CD4-positive, alpha-beta T cell (primary cell): ENCODE data around the gene PIAS2. TPM values are rescaled to one million over a fixed set of nuclear protein-coding genes. Genes with fewer than 3 reads are reported as not detected.

Source experiments
- ATAC-seq: fragments of 200-7000 bp; cut with Tn5 transposase; one replicate; pipeline ENCODE4 v1.10.0; 2022; ENCODE audit warnings: mild to moderate bottlenecking; ENCODE audit not compliant: poor library complexity
- CTCF ChIA-PET: fragments of 350-600 bp; sonication (Branson Sonifier 250); formaldehyde crosslinking; loops from one replicate; lab custom pipeline; 2021; ENCODE audit warnings: antibody characterized with exemption, inconsistent platforms; lab: Charles Lee
- POLR2A ChIA-PET: fragments of 350-600 bp; sonication (Branson Sonifier 250); formaldehyde crosslinking; loops from one replicate; lab custom pipeline; 2021; ENCODE audit warnings: antibody characterized with exemption, inconsistent platforms; lab: Charles Lee
- DNase-seq, 14 experiments: peaks; one replicate each; pipeline ENCODE4 v3.0.0-alpha.2; 2013 to 2020; ENCODE audit warnings: mixed read lengths in 2 of 14
- H3K27ac ChIP-seq, 2 donors: one replicate each; pipeline versions ENCODE4 v1.5.1 to v1.7.0; 2013; ENCODE audit warnings: low read length in 2 of 2, low read depth in 1 of 2, mild to moderate bottlenecking in 1 of 2
- H3K27me3 ChIP-seq, 2 experiments: 1 replicate in 1 of 2; 2 replicates in 1 of 2; pipeline versions ENCODE4 v1.6.1 to v1.7.0; 2013; ENCODE audit warnings: low read length in 2 of 2, control low read depth in 1 of 2, mild to moderate bottlenecking in 1 of 2, moderate library complexity in 1 of 2; ENCODE audit not compliant: insufficient read depth in 2 of 2, control insufficient read depth in 1 of 2
- H3K36me3 ChIP-seq: one replicate; pipeline ENCODE4 v1.6.1; 2013; ENCODE audit warnings: low read length, control low read depth; ENCODE audit not compliant: insufficient read depth
- H3K4me1 ChIP-seq: one replicate; pipeline ENCODE4 v1.6.1; 2013; ENCODE audit warnings: low read length, control low read depth; ENCODE audit not compliant: insufficient read depth
- H3K4me3 ChIP-seq: one replicate; pipeline ENCODE4 v1.5.1; 2013; ENCODE audit warnings: mild to moderate bottlenecking, low read length, moderate library complexity
- H3K9me3 ChIP-seq, 2 experiments: 1 replicate in 1 of 2; 2 replicates in 1 of 2; pipeline versions ENCODE4 v1.6.1 to v1.7.0; 2013; ENCODE audit warnings: low read length in 2 of 2, mild to moderate bottlenecking in 2 of 2, control low read depth in 1 of 2, moderate library complexity in 1 of 2; ENCODE audit not compliant: control insufficient read depth in 1 of 2, insufficient read depth in 1 of 2
- H3K27ac Mint-ChIP-seq: one replicate; pipeline ENCODE4 v1.8.0; 2020; ENCODE audit warnings: mixed read lengths
- H3K27me3 Mint-ChIP-seq: one replicate; pipeline ENCODE4 v1.8.0; 2021; ENCODE audit warnings: mixed read lengths
- H3K36me3 Mint-ChIP-seq: one replicate; pipeline ENCODE4 v1.8.0; 2021; ENCODE audit warnings: low read depth, mixed read lengths
- H3K4me1 Mint-ChIP-seq: one replicate; pipeline ENCODE4 v1.8.0; 2021; ENCODE audit warnings: low read depth, mixed read lengths
- H3K4me3 Mint-ChIP-seq: one replicate; pipeline ENCODE4 v1.8.0; 2020; ENCODE audit warnings: mild to moderate bottlenecking, mixed read lengths
- H3K9me3 Mint-ChIP-seq: one replicate; pipeline ENCODE4 v1.8.0; 2020; ENCODE audit warnings: mixed read lengths
- CTCF ChIP-seq: fragments of 200-600 bp; IDR thresholded peaks from one replicate; pipeline ENCODE4 v1.8.0; 2022; ENCODE audit warnings: antibody characterized with exemption, mild to moderate bottlenecking
- intact Hi-C, 2 experiments: fragments of 100-400 bp; cut with DNase I in 1 of 2; cut with micrococcal nuclease in 1 of 2; formaldehyde crosslinking; loops; one replicate each; pipeline versions ENCODE4 v1.15.1 to v1.9.0; 2023 to 2025; cut with DNase I, micrococcal nuclease
- total RNA-seq, 174 experiments: library from RNA in 2 of 174; stranded (reverse) in 2 of 174; gene quantifications; one replicate each; pipeline ENCODE4 v1.2.3 and lab custom pipeline; 2021 to 2026

The PIAS2 gene
- total RNA-seq, 2 experiments from 2014 or later: 32.0 to 36.3 TPM

- Histone ChIP-seq H3K27me3 (no peaks in the 10 kb centered on the region), H3K27ac (no peak overlapping the region), H3K36me3 (no peaks in the 10 kb centered on the region), H3K4me1 (peaks cover 4% of the 10 kb centered on the region), H3K9me3 (no peaks in the 10 kb centered on the region), H3K4me3 (no peak overlapping the region)
- Mint-ChIP-seq H3K27ac (no peak overlapping the region), H3K4me1 (no peaks in the 10 kb centered on the region), H3K9me3 (no peaks in the 10 kb centered on the region), H3K27me3 (peaks cover 5% of the 10 kb centered on the region), H3K4me3 (no peak overlapping the region), H3K36me3 (no peaks in the 10 kb centered on the region)
- TF ChIP-seq CTCF: no peak
- POLR2A ChIA-PET: no interaction called here
- CTCF ChIA-PET: no interaction called here
- ATAC-seq (no peak), DNase-seq (no peak)
- intact Hi-C loops: no loop called here
Observed at GRCh38 chr18:46939337-46939963, 22.1 kb upstream of the PIAS2 start.

GRCh38 chr18:46920653-46921052 is 3.3 kb upstream of the PIAS2 start:
- Histone ChIP-seq H3K27me3 (no peaks in the 10 kb centered on the region), H3K9me3 (no peaks in the 10 kb centered on the region), H3K4me3 (no peak overlapping the region), H3K36me3 (no peaks in the 10 kb centered on the region), H3K27ac (no peak overlapping the region), H3K4me1 (peaks cover 19% of the 10 kb centered on the region)
- TF ChIP-seq CTCF: no peak
- peaks cover 2% of the 10 kb centered on the region for H3K9me3 Mint-ChIP-seq
- ATAC-seq: no peak
- peak overlapping the region; percentile 8 for H3K4me3 Mint-ChIP-seq
- ChIA-PET POLR2A (no interaction called here), CTCF (no interaction called here)
- H3K4me1 Mint-ChIP-seq: peaks cover 25% of the 10 kb centered on the region
- H3K36me3 Mint-ChIP-seq: peaks cover 5% of the 10 kb centered on the region
- no peak overlapping the region for H3K27ac Mint-ChIP-seq
- DNase-seq: no peak
- H3K27me3 Mint-ChIP-seq: no peaks in the 10 kb centered on the region
- intact Hi-C loops: no loop called here

DNA sequence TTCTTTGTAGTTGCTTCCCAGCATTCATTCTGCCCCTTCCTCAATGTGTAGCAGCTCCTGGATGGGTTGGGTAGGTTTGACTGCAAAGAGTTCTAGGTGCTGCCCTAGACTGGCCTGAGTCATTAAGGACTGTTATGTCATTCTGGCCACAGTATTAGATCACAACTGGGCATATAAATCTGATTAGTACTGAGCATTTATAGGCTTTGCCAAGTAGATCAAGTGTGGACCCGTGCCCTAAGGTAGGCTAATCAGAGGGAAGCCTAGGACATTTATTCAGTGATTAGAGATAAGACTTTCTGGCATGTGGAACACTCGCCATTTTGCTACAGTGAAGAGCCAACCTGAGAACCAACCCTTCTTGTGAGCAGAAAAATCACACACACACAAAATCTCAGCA is 2.8 kb upstream of the PIAS2 start:
- H3K9me3 Mint-ChIP-seq: peaks cover 2% of the 10 kb centered on the region
- H3K9me3 ChIP-seq: no peaks in the 10 kb centered on the region
- peaks cover 31% of the 10 kb centered on the region for H3K4me1 Mint-ChIP-seq
- peak overlapping the region; percentile 84 for H3K4me3 Mint-ChIP-seq
- H3K36me3 Mint-ChIP-seq: peaks cover 5% of the 10 kb centered on the region
- H3K4me3 ChIP-seq: no peak overlapping the region
- intact Hi-C loops: no loop called here
- ATAC-seq: no peak
- peaks cover 23% of the 10 kb centered on the region for H3K4me1 ChIP-seq
- no peak overlapping the region for H3K27ac ChIP-seq
- H3K36me3 ChIP-seq: no peaks in the 10 kb centered on the region
- no peak for TF ChIP-seq CTCF
- CTCF ChIA-PET: no interaction called here
- POLR2A ChIA-PET: no interaction called here
- H3K27ac Mint-ChIP-seq: peak overlapping the region; percentile 15
- H3K27me3 ChIP-seq: no peaks in the 10 kb centered on the region
- no peak for DNase-seq
- H3K27me3 Mint-ChIP-seq: no peaks in the 10 kb centered on the region
